ENCODE results near the gene ATXN3L.

DNA sequence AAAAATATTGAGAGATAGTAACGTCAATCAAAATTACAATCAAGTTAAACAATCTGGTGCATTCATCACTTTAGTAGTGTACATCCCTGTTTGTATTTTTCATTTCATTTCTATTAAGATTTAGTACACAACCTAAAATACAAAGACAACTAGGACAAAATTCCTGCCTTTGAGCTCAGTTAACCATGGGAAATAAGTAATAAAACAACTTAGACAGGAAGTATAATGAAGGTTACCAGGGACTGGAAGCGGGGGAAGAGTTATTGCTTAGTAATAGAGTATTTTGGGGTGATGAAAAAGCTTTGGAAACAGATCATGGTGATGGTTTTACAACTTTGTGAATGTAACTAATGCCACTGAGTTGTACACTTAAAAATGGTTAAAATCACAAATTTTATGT lies 25.6 kb upstream of the ATXN3L start:
- TF ChIP-seq, protein P1, sequence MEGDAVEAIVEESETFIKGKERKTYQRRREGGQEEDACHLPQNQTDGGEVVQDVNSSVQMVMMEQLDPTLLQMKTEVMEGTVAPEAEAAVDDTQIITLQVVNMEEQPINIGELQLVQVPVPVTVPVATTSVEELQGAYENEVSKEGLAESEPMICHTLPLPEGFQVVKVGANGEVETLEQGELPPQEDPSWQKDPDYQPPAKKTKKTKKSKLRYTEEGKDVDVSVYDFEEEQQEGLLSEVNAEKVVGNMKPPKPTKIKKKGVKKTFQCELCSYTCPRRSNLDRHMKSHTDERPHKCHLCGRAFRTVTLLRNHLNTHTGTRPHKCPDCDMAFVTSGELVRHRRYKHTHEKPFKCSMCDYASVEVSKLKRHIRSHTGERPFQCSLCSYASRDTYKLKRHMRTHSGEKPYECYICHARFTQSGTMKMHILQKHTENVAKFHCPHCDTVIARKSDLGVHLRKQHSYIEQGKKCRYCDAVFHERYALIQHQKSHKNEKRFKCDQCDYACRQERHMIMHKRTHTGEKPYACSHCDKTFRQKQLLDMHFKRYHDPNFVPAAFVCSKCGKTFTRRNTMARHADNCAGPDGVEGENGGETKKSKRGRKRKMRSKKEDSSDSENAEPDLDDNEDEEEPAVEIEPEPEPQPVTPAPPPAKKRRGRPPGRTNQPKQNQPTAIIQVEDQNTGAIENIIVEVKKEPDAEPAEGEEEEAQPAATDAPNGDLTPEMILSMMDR (IDR thresholded peaks at IDR 0.05; ENCODE audit: borderline replicate concordance, extremely low read depth, low read length, poor library complexity, severe bottlenecking) = no peak
- TF ChIP-seq EZH2 (IDR thresholded peaks at IDR 0.05; ENCODE audit: borderline replicate concordance, low read depth, low read length, severe bottlenecking) = no peak

Measured in DND-41 (cell line).